Spleen (tissue), 11 donors: Measurements from ENCODE around the gene WASL. TPM values are rescaled to one million over a fixed set of nuclear protein-coding genes. Genes with fewer than 3 reads are reported as not detected.

Source experiments
- DNase-seq: peaks from one replicate; pipeline ENCODE4 v3.0.0-alpha.2; 2020
- H3K27ac ChIP-seq, 8 donors: fragments of 200-600 bp; sonication (generic) in 7 of 8; 1 replicate in 4 of 8; 2 replicates in 4 of 8; pipeline versions ENCODE4 v1.5.0 to v1.8.0; 2016 to 2021; ENCODE audit warnings: inconsistent platforms in 4 of 8, mild to moderate bottlenecking in 4 of 8, moderate library complexity in 1 of 8
- H3K27me3 ChIP-seq, 7 donors: fragments of 200-600 bp; sonication (generic) in 6 of 7; replicated peaks in 1 of 7; 1 replicate in 4 of 7; 2 replicates in 3 of 7; pipeline versions ENCODE4 v1.5.0 to v1.8.0; 2016 to 2021; ENCODE audit warnings: inconsistent platforms in 3 of 7, mild to moderate bottlenecking in 1 of 7
- H3K36me3 ChIP-seq, 6 donors: fragments of 200-600 bp; sonication (generic) in 5 of 6; 1 replicate in 4 of 6; 2 replicates in 2 of 6; pipeline versions ENCODE4 v1.5.0 to v1.8.0; 2016 to 2021; ENCODE audit warnings: inconsistent platforms in 2 of 6
- H3K4me1 ChIP-seq, 6 donors: fragments of 200-600 bp; sonication (generic) in 5 of 6; 1 replicate in 3 of 6; 2 replicates in 3 of 6; pipeline versions ENCODE4 v1.5.0 to v1.8.0; 2016 to 2021; ENCODE audit warnings: inconsistent platforms in 3 of 6
- H3K4me3 ChIP-seq, 8 donors: fragments of 200-600 bp; sonication (generic) in 7 of 8; 1 replicate in 4 of 8; 2 replicates in 4 of 8; pipeline versions ENCODE4 v1.5.0 to v1.8.0; 2016 to 2021; ENCODE audit warnings: inconsistent platforms in 4 of 8, mild to moderate bottlenecking in 4 of 8, moderate library complexity in 2 of 8
- H3K9me3 ChIP-seq, 8 donors: fragments of 200-600 bp; sonication (generic) in 7 of 8; 1 replicate in 4 of 8; 2 replicates in 4 of 8; pipeline versions ENCODE4 v1.5.0 to v1.8.0; 2016 to 2021; ENCODE audit warnings: inconsistent platforms in 4 of 8
- POLR2A ChIP-seq, 3 donors: fragments of 450-650 bp; IDR thresholded peaks; one replicate each; pipeline ENCODE4 v1.5.1; 2017; ENCODE audit warnings: antibody characterized with exemption in 3 of 3, mild to moderate bottlenecking in 1 of 3
- POLR2AphosphoS5 ChIP-seq, 3 donors: sonication (generic); formaldehyde crosslinking; IDR thresholded peaks; one replicate each; pipeline ENCODE4 v1.5.1; 2017; ENCODE audit warnings: antibody characterized with exemption in 3 of 3
- WGBS, 5 donors: extraction: QIAGEN DNeasy Blood & Tissue Kit in 3 of 5; methylation state at CpG; one replicate each; pipeline versions ENCODE4 v1.1.5 to v1.1.7; 2013 to 2018; 5-methylcytosine and 5-hydroxymethylcytosine counted together
- intact Hi-C: fragments of 100-400 bp; cut with DNase I; formaldehyde crosslinking; loops from one replicate; pipeline ENCODE4 v1.15.0; 2023; ENCODE audit warnings: low total_unique reads
- polyA plus RNA-seq, 3 donors: library from polyadenylated mRNA; stranded (reverse); fragments of 200-250 nt; gene quantifications; one replicate each; pipeline ENCODE4 v1.2.1, GENCODE V29; 2013
- total RNA-seq, 7 donors: library from RNA; depleted of rRNA in 3 of 7; stranded (reverse); fragments of >200 nt in 3 of 7; fragmentation: NEBNext Ultra II Directional in 4 of 7; extraction: Animal tissue kit (Norgen Biotek cat#: 25700) in 4 of 7; gene quantifications; one replicate each; pipeline versions ENCODE4 v1.1.0 to v1.2.1, GENCODE V29; 2016 to 2021
- TF ChIP-seq, protein P1 (sequence below), 11 experiments: fragments of 200-600 bp in 7 of 11; fragments of 450-650 bp in 4 of 11; sonication (generic) in 4 of 11; IDR thresholded peaks in 8 of 11; conservative IDR thresholded peaks in 3 of 11; 1 replicate in 7 of 11; 2 replicates in 4 of 11; pipeline versions ENCODE4 v1.4.0 to v1.8.0; 2016 to 2021; ENCODE audit warnings: antibody characterized with exemption in 11 of 11, inconsistent platforms in 4 of 11, mild to moderate bottlenecking in 1 of 11
- donor health status: healthy with polysubstance abuse.
- donor health status: DM: no; HTN: no; CAD: no; lungs with moderate emphysema.
- donor health status: DM: no; HTN: no; CAD: no.
- donor health status: Bipolar disorder and iron deficiency.
- donor health status: healthy.
- donor health status: DM: no; HTN: no; CAD: no.
- donor health status: DM: yes; HTN: yes; CAD: no.

WASL gene
- total and polyA plus RNA-seq, 10 donors = 5.3 to 31.0 (median 26.3) TPM

DNA sequence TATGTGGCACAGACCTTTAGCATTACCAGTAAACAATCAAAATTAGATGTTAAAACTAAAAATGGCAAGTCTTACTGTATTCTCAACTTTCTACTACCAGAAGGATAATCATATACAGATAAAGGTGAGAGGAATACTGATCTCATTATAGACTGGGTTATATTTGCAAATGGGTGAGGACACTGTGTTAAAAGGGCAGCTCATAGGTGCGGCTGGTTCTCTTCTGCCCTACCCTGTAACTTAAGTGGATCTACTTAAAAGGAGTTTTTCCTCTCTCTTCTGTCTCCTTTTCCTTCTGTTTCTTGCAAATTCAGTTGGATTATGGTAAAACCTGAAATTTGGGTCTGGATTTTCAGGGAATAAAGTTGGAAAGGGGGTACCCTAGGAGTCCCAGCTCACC is 33.0 kb downstream of the WASL start:
- no peak overlapping the region for H3K27ac ChIP-seq
- no peaks in the 10 kb centered on the region for H3K27me3 ChIP-seq
- 0 to 100% (median 3%) methylated on average over 1 of the region's 1 CpG for WGBS, 5 donors
- TF ChIP-seq POLR2A (IDR thresholded peaks at IDR 0.05) = no peak
- TF ChIP-seq POLR2AphosphoS5 (IDR thresholded peaks at IDR 0.05) = no peak
- TF ChIP-seq, protein P1, sequence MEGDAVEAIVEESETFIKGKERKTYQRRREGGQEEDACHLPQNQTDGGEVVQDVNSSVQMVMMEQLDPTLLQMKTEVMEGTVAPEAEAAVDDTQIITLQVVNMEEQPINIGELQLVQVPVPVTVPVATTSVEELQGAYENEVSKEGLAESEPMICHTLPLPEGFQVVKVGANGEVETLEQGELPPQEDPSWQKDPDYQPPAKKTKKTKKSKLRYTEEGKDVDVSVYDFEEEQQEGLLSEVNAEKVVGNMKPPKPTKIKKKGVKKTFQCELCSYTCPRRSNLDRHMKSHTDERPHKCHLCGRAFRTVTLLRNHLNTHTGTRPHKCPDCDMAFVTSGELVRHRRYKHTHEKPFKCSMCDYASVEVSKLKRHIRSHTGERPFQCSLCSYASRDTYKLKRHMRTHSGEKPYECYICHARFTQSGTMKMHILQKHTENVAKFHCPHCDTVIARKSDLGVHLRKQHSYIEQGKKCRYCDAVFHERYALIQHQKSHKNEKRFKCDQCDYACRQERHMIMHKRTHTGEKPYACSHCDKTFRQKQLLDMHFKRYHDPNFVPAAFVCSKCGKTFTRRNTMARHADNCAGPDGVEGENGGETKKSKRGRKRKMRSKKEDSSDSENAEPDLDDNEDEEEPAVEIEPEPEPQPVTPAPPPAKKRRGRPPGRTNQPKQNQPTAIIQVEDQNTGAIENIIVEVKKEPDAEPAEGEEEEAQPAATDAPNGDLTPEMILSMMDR (IDR thresholded peaks at IDR 0.05 in 8 of 11, conservative IDR thresholded peaks at IDR 0.05 in 3 of 11) = no peak
- no peak overlapping the region for H3K4me3 ChIP-seq
- no peak for DNase-seq
- H3K9me3 ChIP-seq = no peaks in the 10 kb centered on the region
- H3K4me1 ChIP-seq = peaks cover 6 to 51% (median 40%) of the 10 kb centered on the region in 6 donors
- intact Hi-C loops = no loop called here
- H3K36me3 ChIP-seq = peaks cover 0 to 3% (median 0%) of the 10 kb centered on the region in 6 donors

- Histone ChIP-seq H3K36me3 (peaks cover 0 to 3% (median 0%) of the 10 kb centered on the region in 6 donors), H3K27me3 (no peaks in the 10 kb centered on the region), H3K27ac (no peak overlapping the region), H3K4me1 (peaks cover 6 to 50% (median 39%) of the 10 kb centered on the region in 6 donors), H3K4me3 (no peak overlapping the region), H3K9me3 (no peaks in the 10 kb centered on the region)
- intact Hi-C loops = no loop called here
- WGBS, 5 donors = 93 to 99% (median 97%) methylated on average over 2 of the region's 2 CpGs
- TF ChIP-seq, protein P1 (IDR thresholded peaks at IDR 0.05 in 8 of 11, conservative IDR thresholded peaks at IDR 0.05 in 3 of 11) = no peak
- TF ChIP-seq POLR2AphosphoS5 (IDR thresholded peaks at IDR 0.05) (no peak), POLR2A (IDR thresholded peaks at IDR 0.05) (no peak)
- no peak for DNase-seq
These were observed 33.6 kb downstream of the WASL start for GRCh38 chr7:123715198-123715597.

DNA sequence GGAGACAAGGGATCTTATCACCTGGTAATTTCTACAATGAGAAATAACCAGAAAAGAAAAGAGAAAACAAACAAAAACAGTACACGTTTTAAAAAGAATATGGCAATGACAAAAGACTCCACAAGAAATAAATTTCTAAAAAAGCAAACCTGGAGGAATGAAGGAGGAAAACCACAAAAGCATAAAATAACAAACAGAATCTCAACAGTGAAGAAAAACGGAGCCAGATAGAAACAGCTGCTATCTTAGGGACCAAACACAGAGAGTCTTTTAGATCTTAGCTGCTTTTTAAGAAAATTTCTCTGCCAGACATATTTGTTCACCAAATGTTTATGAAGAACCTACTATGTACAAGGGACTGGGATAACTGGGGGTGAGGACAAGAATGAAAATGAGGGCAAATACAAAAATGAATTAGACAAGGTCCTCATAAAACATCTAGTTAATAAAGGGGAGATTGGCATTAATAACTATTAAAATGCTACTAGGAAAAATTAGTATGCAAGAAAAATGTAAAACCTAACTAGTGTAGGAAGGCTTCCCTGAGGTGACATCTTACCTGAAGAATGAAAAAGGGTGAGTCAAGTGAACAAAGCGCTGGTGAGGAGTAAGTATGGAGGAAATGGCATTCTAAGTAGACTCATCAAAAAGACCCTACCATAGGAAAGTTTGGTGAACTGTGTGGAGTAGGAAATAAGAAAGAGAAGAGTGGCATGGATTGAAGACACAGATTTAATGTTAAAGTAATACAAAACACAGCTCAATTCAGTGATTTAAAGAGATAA is 34.3 kb downstream of the WASL start:
- Histone ChIP-seq H3K9me3 (no peaks in the 10 kb centered on the region), H3K4me1 (peaks cover 4 to 53% (median 33%) of the 10 kb centered on the region in 6 donors), H3K4me3 (no peak overlapping the region), H3K27me3 (no peaks in the 10 kb centered on the region), H3K27ac (no peak overlapping the region), H3K36me3 (peaks cover 0 to 3% (median 0%) of the 10 kb centered on the region in 6 donors)
- TF ChIP-seq POLR2A (IDR thresholded peaks at IDR 0.05) = no peak
- TF ChIP-seq, protein P1 (IDR thresholded peaks at IDR 0.05 in 8 of 11, conservative IDR thresholded peaks at IDR 0.05 in 3 of 11) = no peak
- TF ChIP-seq POLR2AphosphoS5 (IDR thresholded peaks at IDR 0.05) = no peak
- DNase-seq = no peak
- WGBS, 5 donors = 63 to 70% (median 65%) methylated on average over 3 of the region's 3 CpGs
- intact Hi-C loops = no loop called here

DNA sequence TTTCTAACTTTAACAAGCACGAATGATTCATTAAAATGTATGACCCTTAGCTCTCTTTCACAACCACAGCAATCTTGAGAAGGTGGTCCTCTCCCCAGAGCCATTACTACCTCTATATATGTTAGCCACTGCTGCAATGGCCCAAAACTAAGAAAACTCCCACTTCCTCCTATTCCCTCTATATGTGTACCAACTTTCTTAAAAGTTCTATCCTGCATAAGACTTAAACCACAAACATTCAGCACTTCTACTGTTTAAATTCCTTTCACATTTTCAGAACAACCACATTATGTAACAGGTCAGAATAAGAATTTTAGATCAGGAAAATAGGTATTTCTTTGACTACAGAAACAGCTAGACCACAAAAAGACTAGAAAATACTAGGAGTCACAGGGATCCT is 36.2 kb downstream of the WASL start:
- WGBS, 5 donors = 32 to 47% (median 40%) methylated on average over 1 of the region's 1 CpG
- no peak for DNase-seq
- peaks cover 0 to 18% (median 9%) of the 10 kb centered on the region in 6 donors for H3K36me3 ChIP-seq
- no peaks in the 10 kb centered on the region for H3K27me3 ChIP-seq
- TF ChIP-seq POLR2AphosphoS5 (IDR thresholded peaks at IDR 0.05) (no peak), POLR2A (IDR thresholded peaks at IDR 0.05) (no peak)
- TF ChIP-seq, protein P1 (IDR thresholded peaks at IDR 0.05 in 8 of 11, conservative IDR thresholded peaks at IDR 0.05 in 3 of 11) = no peak
- intact Hi-C loops = no loop called here
- no peak overlapping the region for H3K4me3 ChIP-seq
- peaks cover 3 to 44% (median 26%) of the 10 kb centered on the region in 6 donors for H3K4me1 ChIP-seq
- H3K9me3 ChIP-seq = no peaks in the 10 kb centered on the region
- no peak overlapping the region for H3K27ac ChIP-seq
